ENCODE data around the gene MEGF9. TPM values are rescaled to one million over a fixed set of nuclear protein-coding genes. Genes with fewer than 3 reads are reported as not detected.

The MEGF9 gene
- total RNA-seq, 1 donor from 2014 or later: 2.6 TPM

DNA sequence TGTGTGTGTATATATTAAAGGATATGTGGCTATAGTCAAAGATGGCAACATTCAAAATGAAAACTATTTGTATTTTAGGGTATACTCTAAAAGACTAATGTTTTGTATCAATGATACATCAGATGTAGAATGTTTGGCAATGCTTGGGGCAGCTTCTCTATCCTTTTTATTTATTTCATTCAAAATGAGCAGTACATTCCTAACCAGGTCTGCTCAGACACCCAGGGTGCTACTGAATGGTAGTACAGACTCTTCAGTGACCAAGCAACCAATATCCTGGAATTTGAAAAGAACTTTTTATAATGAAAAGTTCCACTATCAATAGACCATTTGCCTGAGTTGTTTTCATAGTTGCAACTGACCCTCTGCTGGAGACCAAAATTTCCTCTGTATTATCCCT, 23.9 kb downstream of the MEGF9 start:
- DNase-seq (ENCODE audit: low spot score): no peak
- H3K36me3 Mint-ChIP-seq (ENCODE audit: low read depth, unreplicated experiment): no peaks in the 10 kb centered on the region
- peaks cover 2% of the 10 kb centered on the region for H3K27me3 Mint-ChIP-seq (ENCODE audit: unreplicated experiment)
- H3K27ac Mint-ChIP-seq (ENCODE audit: unreplicated experiment): no peak overlapping the region
- TF ChIP-seq, protein P1, sequence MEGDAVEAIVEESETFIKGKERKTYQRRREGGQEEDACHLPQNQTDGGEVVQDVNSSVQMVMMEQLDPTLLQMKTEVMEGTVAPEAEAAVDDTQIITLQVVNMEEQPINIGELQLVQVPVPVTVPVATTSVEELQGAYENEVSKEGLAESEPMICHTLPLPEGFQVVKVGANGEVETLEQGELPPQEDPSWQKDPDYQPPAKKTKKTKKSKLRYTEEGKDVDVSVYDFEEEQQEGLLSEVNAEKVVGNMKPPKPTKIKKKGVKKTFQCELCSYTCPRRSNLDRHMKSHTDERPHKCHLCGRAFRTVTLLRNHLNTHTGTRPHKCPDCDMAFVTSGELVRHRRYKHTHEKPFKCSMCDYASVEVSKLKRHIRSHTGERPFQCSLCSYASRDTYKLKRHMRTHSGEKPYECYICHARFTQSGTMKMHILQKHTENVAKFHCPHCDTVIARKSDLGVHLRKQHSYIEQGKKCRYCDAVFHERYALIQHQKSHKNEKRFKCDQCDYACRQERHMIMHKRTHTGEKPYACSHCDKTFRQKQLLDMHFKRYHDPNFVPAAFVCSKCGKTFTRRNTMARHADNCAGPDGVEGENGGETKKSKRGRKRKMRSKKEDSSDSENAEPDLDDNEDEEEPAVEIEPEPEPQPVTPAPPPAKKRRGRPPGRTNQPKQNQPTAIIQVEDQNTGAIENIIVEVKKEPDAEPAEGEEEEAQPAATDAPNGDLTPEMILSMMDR (IDR thresholded peaks at IDR 0.05; ENCODE audit: unreplicated experiment): no peak
- H3K4me1 Mint-ChIP-seq (ENCODE audit: unreplicated experiment): peaks cover 9% of the 10 kb centered on the region
- no peak overlapping the region for H3K4me3 Mint-ChIP-seq (ENCODE audit: unreplicated experiment)
- no peaks in the 10 kb centered on the region for H3K9me3 Mint-ChIP-seq (ENCODE audit: unreplicated experiment)

DNA sequence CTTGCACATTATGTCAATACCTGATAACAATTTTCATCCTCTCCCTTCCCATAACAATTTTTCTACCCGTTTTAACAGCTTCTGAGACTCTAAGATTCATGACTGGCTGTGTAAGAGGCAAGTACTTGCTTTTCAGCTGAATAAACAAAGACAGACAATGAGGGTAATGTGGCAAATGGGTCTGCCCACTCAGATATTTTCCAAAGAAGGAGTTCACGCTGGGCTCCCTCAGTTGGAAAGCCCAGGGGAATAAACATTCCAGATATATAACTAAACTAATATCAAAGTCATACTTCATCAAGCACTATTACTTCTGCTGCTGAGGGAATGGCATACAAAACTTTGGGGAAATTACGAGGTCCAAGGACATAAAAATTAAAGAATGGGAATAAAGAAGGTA, 24.4 kb downstream of the MEGF9 start:
- Mint-ChIP-seq H3K36me3 (ENCODE audit: low read depth, unreplicated experiment) (no peaks in the 10 kb centered on the region), H3K27me3 (ENCODE audit: unreplicated experiment) (peaks cover 2% of the 10 kb centered on the region), H3K27ac (ENCODE audit: unreplicated experiment) (no peak overlapping the region), H3K9me3 (ENCODE audit: unreplicated experiment) (no peaks in the 10 kb centered on the region), H3K4me3 (ENCODE audit: unreplicated experiment) (no peak overlapping the region), H3K4me1 (ENCODE audit: unreplicated experiment) (peaks cover 9% of the 10 kb centered on the region)
- TF ChIP-seq, protein P1 (IDR thresholded peaks at IDR 0.05; ENCODE audit: unreplicated experiment): no peak
- no peak for DNase-seq (ENCODE audit: low spot score)

DNA sequence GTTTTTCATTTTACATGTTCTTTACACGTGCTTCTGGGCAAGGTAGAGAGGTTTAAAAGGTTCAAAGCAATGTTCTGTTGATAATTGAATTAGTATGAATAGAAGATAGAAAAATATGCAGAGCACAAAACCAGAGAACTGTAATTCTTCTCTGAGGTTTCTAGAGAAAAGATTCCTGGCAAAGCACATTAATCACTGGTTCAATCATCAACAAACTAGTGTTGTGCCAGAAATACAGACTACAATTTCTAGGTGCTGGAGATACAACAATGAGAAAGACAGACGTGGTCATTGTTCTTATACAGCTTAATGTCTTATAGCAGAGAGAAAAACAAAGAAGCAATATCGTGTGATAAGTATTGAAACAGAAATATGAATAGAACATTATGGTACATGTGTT, 25.5 kb downstream of the MEGF9 start:
- no peak overlapping the region for H3K27ac Mint-ChIP-seq (ENCODE audit: unreplicated experiment)
- no peak overlapping the region for H3K4me3 Mint-ChIP-seq (ENCODE audit: unreplicated experiment)
- TF ChIP-seq, protein P1 (IDR thresholded peaks at IDR 0.05; ENCODE audit: unreplicated experiment): no peak
- H3K36me3 Mint-ChIP-seq (ENCODE audit: low read depth, unreplicated experiment): no peaks in the 10 kb centered on the region
- no peak for DNase-seq (ENCODE audit: low spot score)
- H3K4me1 Mint-ChIP-seq (ENCODE audit: unreplicated experiment): peaks cover 9% of the 10 kb centered on the region
- no peaks in the 10 kb centered on the region for H3K9me3 Mint-ChIP-seq (ENCODE audit: unreplicated experiment)
- peaks cover 2% of the 10 kb centered on the region for H3K27me3 Mint-ChIP-seq (ENCODE audit: unreplicated experiment)

DNA sequence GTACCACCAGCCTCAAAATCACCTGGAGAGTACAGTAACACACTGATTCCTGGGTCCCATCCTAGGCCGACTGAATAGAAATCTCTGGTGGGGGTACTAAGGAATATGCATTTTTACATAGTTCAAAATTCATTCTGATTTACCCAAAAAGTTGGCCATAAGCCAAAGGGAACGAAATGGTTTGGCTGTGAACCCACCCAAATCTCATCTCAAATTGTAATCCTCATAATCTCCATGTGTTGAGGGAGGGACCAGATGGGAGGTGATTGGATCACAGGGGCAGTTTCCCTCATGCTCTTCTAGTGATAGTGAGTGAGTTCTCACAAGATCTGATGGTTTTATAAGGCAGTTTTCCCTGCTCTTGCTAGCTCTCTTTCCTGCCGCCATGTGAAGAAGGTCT, 31.1 kb downstream of the MEGF9 start:
- H3K4me3 Mint-ChIP-seq (ENCODE audit: unreplicated experiment): no peak overlapping the region
- no peaks in the 10 kb centered on the region for H3K27me3 Mint-ChIP-seq (ENCODE audit: unreplicated experiment)
- no peaks in the 10 kb centered on the region for H3K36me3 Mint-ChIP-seq (ENCODE audit: low read depth, unreplicated experiment)
- DNase-seq (ENCODE audit: low spot score): no peak
- H3K9me3 Mint-ChIP-seq (ENCODE audit: unreplicated experiment): no peaks in the 10 kb centered on the region
- TF ChIP-seq, protein P1 (IDR thresholded peaks at IDR 0.05; ENCODE audit: unreplicated experiment): no peak
- H3K4me1 Mint-ChIP-seq (ENCODE audit: unreplicated experiment): no peaks in the 10 kb centered on the region
- H3K27ac Mint-ChIP-seq (ENCODE audit: unreplicated experiment): no peak overlapping the region

DNA sequence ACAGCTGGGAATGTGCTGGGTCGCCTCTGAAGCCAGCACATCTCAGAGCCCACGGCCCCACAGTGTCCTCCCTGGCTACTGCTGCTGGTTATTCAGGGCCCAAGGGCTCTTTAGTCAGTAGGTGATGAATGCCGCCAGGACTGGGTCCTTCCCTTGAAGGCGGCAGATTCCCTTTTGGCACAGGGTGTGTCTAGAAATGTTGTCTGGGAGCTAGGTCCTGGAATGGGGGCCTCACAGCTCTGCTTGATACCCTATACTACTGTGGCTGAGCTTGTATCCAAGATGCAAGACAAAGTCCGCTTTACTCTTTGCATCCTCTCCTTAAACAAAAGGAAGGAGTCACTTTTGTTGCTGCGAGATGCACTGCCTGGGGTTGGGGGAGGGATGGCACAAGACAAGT, 33.1 kb downstream of the MEGF9 start:
- Mint-ChIP-seq H3K9me3 (ENCODE audit: unreplicated experiment) (no peaks in the 10 kb centered on the region), H3K4me3 (ENCODE audit: unreplicated experiment) (no peak overlapping the region), H3K4me1 (ENCODE audit: unreplicated experiment) (no peaks in the 10 kb centered on the region), H3K27me3 (ENCODE audit: unreplicated experiment) (no peaks in the 10 kb centered on the region), H3K36me3 (ENCODE audit: low read depth, unreplicated experiment) (no peaks in the 10 kb centered on the region), H3K27ac (ENCODE audit: unreplicated experiment) (no peak overlapping the region)
- TF ChIP-seq, protein P1 (IDR thresholded peaks at IDR 0.05; ENCODE audit: unreplicated experiment): no peak
- no peak for DNase-seq (ENCODE audit: low spot score)
